Endodermal cell (in vitro differentiated cells): ENCODE measurements around the gene NUCKS1. TPM values are rescaled to one million over a fixed set of nuclear protein-coding genes. Genes with fewer than 3 reads are reported as not detected.

ENCODE experiments used
- DNase-seq: peaks from one replicate; pipeline ENCODE4 v3.0.0-alpha.2; 2017
- H3K27ac ChIP-seq: 2 replicates; pipeline ENCODE4 v1.5.1; 2013; ENCODE audit warnings: mild to moderate bottlenecking, low read depth, low read length, moderate library complexity
- H3K27me3 ChIP-seq: 2 replicates; pipeline ENCODE4 v1.6.1; 2013; ENCODE audit warnings: mild to moderate bottlenecking, low read length, moderate library complexity; ENCODE audit not compliant: insufficient read depth, control insufficient read depth, poor library complexity, severe bottlenecking
- H3K36me3 ChIP-seq: 2 replicates; pipeline ENCODE4 v1.7.0; 2013; ENCODE audit warnings: mild to moderate bottlenecking, low read length, moderate library complexity; ENCODE audit not compliant: control insufficient read depth, insufficient read depth
- H3K4me1 ChIP-seq: one replicate; pipeline ENCODE4 v1.7.0; 2013; ENCODE audit warnings: low read length; ENCODE audit not compliant: control insufficient read depth, insufficient read depth
- H3K4me3 ChIP-seq: 2 replicates; pipeline ENCODE4 v1.5.1; 2013; ENCODE audit warnings: mild to moderate bottlenecking, low read length, moderate library complexity
- H3K9ac ChIP-seq: 2 replicates; pipeline ENCODE4 v1.6.1; 2013; ENCODE audit warnings: mild to moderate bottlenecking, low read length, moderate library complexity; ENCODE audit not compliant: poor library complexity, severe bottlenecking; ENCODE audit errors: extremely low read depth
- H3K9me3 ChIP-seq: 2 replicates; pipeline ENCODE4 v1.6.1; 2013; ENCODE audit warnings: mild to moderate bottlenecking, low read length, moderate library complexity; ENCODE audit not compliant: control insufficient read depth
- H3K27ac Mint-ChIP-seq: 2 replicates; pipeline ENCODE4 v1.8.0; 2020; ENCODE audit warnings: mixed read lengths
- H3K27me3 Mint-ChIP-seq: 2 replicates; pipeline ENCODE4 v1.8.0; 2021; ENCODE audit warnings: mild to moderate bottlenecking, mixed read lengths; ENCODE audit not compliant: insufficient read depth
- H3K36me3 Mint-ChIP-seq: 2 replicates; pipeline ENCODE4 v1.8.0; 2020; ENCODE audit warnings: low read depth, mixed read lengths
- H3K4me1 Mint-ChIP-seq: 2 replicates; pipeline ENCODE4 v1.8.0; 2020; ENCODE audit warnings: mixed read lengths
- H3K4me3 Mint-ChIP-seq: 2 replicates; pipeline ENCODE4 v1.8.0; 2020; ENCODE audit warnings: mild to moderate bottlenecking, moderate library complexity, mixed read lengths
- H3K9me3 Mint-ChIP-seq: 2 replicates; pipeline ENCODE4 v1.8.0; 2020; ENCODE audit warnings: mild to moderate bottlenecking, mixed read lengths
- WGBS, 2 experiments: methylation state at CpG; one replicate each; pipeline versions ENCODE4 v1.1.5 to v1.1.7; 2013; ENCODE audit warnings: missing lambda C conversion rate in 2 of 2, mixed read lengths in 1 of 2; ENCODE audit not compliant: insufficient coverage in 1 of 2, insufficient read length in 1 of 2; 5-methylcytosine and 5-hydroxymethylcytosine counted together
- total RNA-seq, 2 donors: library from RNA; stranded (reverse); fragmentation: NEBNext Ultra II Directional in 1 of 2; extraction: Animal tissue kit (Norgen Biotek cat#: 25700) in 1 of 2; gene quantifications; 2 replicates in 1 of 2; 3 replicates in 1 of 2; pipeline ENCODE4 v1.2.1, GENCODE V29; 2021
- TF ChIP-seq, protein P1 (sequence below): fragments of 200-600 bp; sonication (generic); conservative IDR thresholded peaks from 2 replicates; pipeline ENCODE4 v1.5.0; 2021; ENCODE audit warnings: antibody characterized with exemption, mild to moderate bottlenecking

NUCKS1 gene
- total RNA-seq, 2 donors from 2014 or later, result 380 to 532 TPM

DNA sequence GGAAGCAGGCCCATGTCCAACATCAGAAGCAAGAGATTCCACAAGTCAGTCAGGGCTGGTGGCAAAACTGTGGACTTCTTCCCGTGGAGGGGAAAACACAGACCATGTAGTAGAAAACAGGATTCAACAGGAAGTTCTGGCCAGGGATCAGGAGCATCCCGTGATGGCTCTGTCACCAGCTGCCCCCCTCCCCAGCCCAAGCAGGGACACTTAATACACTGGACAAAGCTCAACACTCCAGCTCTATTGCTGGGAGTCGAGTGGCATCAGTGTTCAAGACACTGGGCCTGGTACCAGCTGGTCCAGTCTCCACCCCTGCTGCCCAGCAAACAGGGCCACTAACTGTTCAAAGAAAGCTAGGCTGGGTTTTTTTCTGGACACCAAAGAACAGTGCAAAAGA lies 73.4 kb downstream of the NUCKS1 start:
- TF ChIP-seq, protein P1, sequence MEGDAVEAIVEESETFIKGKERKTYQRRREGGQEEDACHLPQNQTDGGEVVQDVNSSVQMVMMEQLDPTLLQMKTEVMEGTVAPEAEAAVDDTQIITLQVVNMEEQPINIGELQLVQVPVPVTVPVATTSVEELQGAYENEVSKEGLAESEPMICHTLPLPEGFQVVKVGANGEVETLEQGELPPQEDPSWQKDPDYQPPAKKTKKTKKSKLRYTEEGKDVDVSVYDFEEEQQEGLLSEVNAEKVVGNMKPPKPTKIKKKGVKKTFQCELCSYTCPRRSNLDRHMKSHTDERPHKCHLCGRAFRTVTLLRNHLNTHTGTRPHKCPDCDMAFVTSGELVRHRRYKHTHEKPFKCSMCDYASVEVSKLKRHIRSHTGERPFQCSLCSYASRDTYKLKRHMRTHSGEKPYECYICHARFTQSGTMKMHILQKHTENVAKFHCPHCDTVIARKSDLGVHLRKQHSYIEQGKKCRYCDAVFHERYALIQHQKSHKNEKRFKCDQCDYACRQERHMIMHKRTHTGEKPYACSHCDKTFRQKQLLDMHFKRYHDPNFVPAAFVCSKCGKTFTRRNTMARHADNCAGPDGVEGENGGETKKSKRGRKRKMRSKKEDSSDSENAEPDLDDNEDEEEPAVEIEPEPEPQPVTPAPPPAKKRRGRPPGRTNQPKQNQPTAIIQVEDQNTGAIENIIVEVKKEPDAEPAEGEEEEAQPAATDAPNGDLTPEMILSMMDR, result no peak
- Histone ChIP-seq H3K27ac (no peak overlapping the region), H3K4me3 (no peak overlapping the region), H3K4me1 (peaks cover 16% of the 10 kb centered on the region), H3K27me3 (peaks cover 10% of the 10 kb centered on the region), H3K9ac (no peak overlapping the region), H3K36me3 (no peaks in the 10 kb centered on the region), H3K9me3 (no peaks in the 10 kb centered on the region)
- Mint-ChIP-seq H3K4me1 (peaks cover 54% of the 10 kb centered on the region), H3K4me3 (no peak overlapping the region), H3K27me3 (peaks cover 11% of the 10 kb centered on the region), H3K27ac (no peak overlapping the region), H3K36me3 (no peaks in the 10 kb centered on the region), H3K9me3 (no peaks in the 10 kb centered on the region)
- 88 to 100% methylated on average over 2 to 3 of the region's 3 CpGs for WGBS, 2 experiments
- DNase-seq, result peak; percentile 11

DNA sequence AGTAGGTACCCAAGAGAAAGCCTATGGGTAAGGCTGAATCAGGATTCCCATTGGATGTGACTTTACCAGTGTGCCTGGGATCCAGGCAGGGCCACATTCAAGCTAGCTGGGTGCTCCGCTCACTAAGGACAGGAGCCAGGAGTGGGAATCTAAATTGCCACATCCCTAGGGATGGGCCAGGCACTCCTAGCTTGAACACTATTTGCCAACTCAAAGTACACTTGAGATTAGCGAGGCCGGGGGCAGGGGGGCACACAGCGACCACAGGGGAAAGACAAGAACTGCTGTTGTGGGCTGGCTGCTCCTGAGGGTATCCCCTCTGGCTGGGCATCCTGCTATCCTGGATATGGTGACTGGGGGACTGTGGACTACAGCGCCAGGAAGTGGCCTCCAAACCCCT lies 74.0 kb downstream of the NUCKS1 start:
- Mint-ChIP-seq H3K4me3 (no peak overlapping the region), H3K4me1 (peaks cover 60% of the 10 kb centered on the region), H3K36me3 (no peaks in the 10 kb centered on the region), H3K27ac (peak overlapping the region; percentile 31), H3K9me3 (no peaks in the 10 kb centered on the region), H3K27me3 (peaks cover 5% of the 10 kb centered on the region)
- WGBS, 2 experiments, result 95 to 100% methylated on average over 2 to 5 of the region's 5 CpGs
- TF ChIP-seq, protein P1, result no peak
- Histone ChIP-seq H3K9ac (no peak overlapping the region), H3K4me3 (no peak overlapping the region), H3K27ac (no peak overlapping the region), H3K4me1 (peaks cover 20% of the 10 kb centered on the region), H3K27me3 (peaks cover 4% of the 10 kb centered on the region), H3K9me3 (no peaks in the 10 kb centered on the region), H3K36me3 (no peaks in the 10 kb centered on the region)
- peak; percentile 36 for DNase-seq

GRCh38 chr1:205675247-205675646 lies 74.7 kb downstream of the NUCKS1 start:
- no peaks in the 10 kb centered on the region for H3K9me3 Mint-ChIP-seq
- DNase-seq, result no peak
- H3K36me3 ChIP-seq, result no peaks in the 10 kb centered on the region
- 91 to 95% methylated on average over 3 to 4 of the region's 4 CpGs for WGBS, 2 experiments
- no peak overlapping the region for H3K27ac ChIP-seq
- no peak overlapping the region for H3K4me3 Mint-ChIP-seq
- TF ChIP-seq, protein P1, result no peak
- H3K36me3 Mint-ChIP-seq, result no peaks in the 10 kb centered on the region
- H3K4me3 ChIP-seq, result no peak overlapping the region
- peaks cover 58% of the 10 kb centered on the region for H3K4me1 Mint-ChIP-seq
- H3K9ac ChIP-seq, result no peak overlapping the region
- H3K27ac Mint-ChIP-seq, result peak overlapping the region; percentile 31
- peaks cover 26% of the 10 kb centered on the region for H3K4me1 ChIP-seq
- H3K9me3 ChIP-seq, result no peaks in the 10 kb centered on the region
- H3K27me3 Mint-ChIP-seq, result no peaks in the 10 kb centered on the region
- H3K27me3 ChIP-seq, result no peaks in the 10 kb centered on the region
